Prostate gland (tissue), 2 donors: ENCODE results near the gene IQCB1.

Experiments
- POLR2A ChIP-seq: fragments of 450-650 bp; IDR thresholded peaks from one replicate; pipeline ENCODE4 v1.6.1; 2016; ENCODE audit warnings: antibody characterized with exemption, mild to moderate bottlenecking
- POLR2AphosphoS5 ChIP-seq: sonication (generic); formaldehyde crosslinking; IDR thresholded peaks from one replicate; pipeline ENCODE4 v1.6.1; 2017; ENCODE audit warnings: antibody characterized with exemption
- TF ChIP-seq, protein P1 (sequence below), 4 experiments: fragments of 200-600 bp in 2 of 4; fragments of 450-650 bp in 2 of 4; sonication (generic) in 2 of 4; IDR thresholded peaks; 1 replicate in 3 of 4; 2 replicates in 1 of 4; pipeline ENCODE4 v1.5.1; 2016 to 2019; ENCODE audit warnings: antibody characterized with exemption in 4 of 4, mild to moderate bottlenecking in 2 of 4, moderate library complexity in 2 of 4

DNA sequence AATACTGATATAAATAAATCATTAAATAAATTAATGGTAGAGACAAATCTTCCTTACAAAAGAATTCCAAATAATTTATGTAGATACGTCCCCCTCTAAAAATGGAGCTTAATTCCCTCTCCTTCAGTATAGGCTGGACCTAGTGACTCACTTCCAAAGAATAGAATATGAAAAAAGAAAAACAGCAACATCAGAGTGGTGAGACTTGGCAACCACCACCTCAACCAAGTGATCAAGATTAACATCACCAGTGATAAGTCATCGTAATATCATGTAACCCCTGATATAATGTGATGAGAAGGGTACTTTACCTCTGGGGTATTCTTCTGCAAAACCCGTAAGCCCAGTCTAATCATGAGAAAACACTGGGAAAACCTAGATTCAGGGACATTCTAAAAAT lies 98.7 kb downstream of the IQCB1 start:
- TF ChIP-seq, protein P1, sequence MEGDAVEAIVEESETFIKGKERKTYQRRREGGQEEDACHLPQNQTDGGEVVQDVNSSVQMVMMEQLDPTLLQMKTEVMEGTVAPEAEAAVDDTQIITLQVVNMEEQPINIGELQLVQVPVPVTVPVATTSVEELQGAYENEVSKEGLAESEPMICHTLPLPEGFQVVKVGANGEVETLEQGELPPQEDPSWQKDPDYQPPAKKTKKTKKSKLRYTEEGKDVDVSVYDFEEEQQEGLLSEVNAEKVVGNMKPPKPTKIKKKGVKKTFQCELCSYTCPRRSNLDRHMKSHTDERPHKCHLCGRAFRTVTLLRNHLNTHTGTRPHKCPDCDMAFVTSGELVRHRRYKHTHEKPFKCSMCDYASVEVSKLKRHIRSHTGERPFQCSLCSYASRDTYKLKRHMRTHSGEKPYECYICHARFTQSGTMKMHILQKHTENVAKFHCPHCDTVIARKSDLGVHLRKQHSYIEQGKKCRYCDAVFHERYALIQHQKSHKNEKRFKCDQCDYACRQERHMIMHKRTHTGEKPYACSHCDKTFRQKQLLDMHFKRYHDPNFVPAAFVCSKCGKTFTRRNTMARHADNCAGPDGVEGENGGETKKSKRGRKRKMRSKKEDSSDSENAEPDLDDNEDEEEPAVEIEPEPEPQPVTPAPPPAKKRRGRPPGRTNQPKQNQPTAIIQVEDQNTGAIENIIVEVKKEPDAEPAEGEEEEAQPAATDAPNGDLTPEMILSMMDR (IDR thresholded peaks at IDR 0.05): no peak
- TF ChIP-seq POLR2AphosphoS5 (no peak), POLR2A (no peak)
